ENCODE results near the gene NCOA1.
A peak's percentile ranks its signal among the peaks of the same experiment; 100 is the strongest.
"Not testable (repeated sequence)": the region's sequence is repeated elsewhere in the genome, so short reads cannot be mapped to it uniquely, and the experiment has no call there.

The NCOA1 gene

DNA sequence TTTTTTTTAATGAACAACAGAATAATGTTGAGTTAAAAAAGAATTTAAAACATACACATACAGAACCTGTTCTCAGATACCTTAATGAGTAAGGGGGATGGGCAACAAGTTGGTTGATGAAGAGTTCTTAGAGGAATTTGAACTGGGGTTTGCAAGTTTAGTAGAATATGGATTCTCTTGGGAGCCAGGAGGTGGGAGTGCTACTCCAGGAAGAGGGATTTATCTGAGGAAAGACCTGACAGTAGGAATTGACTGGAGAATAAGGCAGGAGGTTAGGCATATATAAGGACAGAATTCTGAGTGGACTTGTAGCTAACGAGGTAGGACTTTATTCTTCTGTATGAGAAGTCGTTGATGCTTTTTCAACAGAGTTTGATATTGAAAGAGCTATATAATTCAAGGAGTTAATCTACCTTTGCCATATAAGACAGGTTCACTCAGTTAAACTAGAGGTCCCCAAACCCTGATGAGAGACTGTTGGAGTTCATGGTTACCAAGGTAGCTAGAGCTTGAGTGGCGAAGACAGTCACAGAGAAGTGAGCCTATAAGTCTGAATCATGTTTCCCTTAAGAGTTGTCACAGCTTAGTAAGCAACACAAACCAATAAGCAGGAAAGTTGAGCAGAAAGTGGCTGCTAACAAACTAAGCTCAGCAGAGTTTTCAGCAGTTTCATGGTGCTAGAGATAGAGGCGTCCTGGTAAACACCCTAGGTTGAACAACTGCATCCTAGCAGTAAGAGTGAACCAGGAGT is 88.2 kb downstream of the NCOA1 start:
- DNase-seq (ENCODE audit: low read depth) = no peak

DNA sequence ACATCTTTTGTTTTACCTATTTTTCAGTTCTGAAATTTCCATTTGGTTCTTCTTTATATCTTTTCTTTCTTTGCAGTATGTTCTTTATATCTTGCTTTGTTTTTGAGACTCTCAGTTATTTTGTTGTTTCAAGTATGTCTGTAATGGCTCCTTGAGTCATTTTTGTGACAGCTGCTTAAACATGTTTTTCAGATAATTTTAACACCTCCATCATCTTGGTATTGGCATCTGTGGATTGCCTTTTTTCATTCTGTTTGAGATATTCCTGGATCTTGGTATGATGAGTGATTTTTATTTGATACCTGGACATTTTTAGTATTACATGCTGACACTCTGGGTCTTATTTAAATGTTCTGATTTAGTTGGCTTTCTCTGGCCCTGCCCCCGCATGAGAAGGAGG is 89.5 kb downstream of the NCOA1 start:
- DNase-seq (ENCODE audit: low read depth) = no peak

GRCh38 chr2:24581971-24582370 is 90.9 kb downstream of the NCOA1 start:
- DNase-seq (ENCODE audit: low read depth) = not testable (repeated sequence)

- no peak for DNase-seq (ENCODE audit: low read depth)
These were observed 95.9 kb downstream of the NCOA1 start for GRCh38 chr2:24586955-24587354.

GRCh38 chr2:24588294-24588693 is 97.2 kb downstream of the NCOA1 start:
- DNase-seq (ENCODE audit: low read depth) = no peak

DNA sequence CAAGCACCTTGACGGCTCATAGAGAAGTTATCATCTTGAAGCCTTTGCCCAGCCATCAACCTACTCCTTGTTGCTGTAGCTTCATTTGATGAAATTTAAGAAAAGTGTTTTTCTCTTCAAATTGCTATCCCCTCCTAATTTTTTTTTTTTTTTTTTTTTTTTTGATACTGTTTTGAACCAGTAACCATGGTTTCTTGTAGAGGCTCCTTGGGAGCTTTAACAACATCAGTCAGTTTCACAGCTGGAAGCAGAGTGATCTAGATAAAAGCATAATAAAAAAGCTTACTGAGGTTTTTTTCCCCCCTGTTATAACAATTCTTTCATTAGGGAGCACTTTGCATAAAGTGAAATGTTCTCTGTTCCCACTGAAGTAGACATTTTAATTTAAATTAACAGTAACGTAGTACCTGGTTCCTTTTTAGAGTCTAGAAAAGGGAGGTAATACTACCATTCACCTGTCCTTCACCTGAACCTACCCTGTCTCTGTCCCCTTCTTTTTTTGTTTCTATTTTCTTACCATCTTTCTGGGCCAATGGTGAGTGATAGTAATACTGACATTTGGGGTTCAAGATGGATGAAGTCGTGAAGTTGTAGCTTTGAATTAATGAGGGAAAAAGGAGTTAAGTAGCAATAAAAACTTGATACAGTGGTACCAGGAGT is 101.5 kb downstream of the NCOA1 start:
- DNase-seq (ENCODE audit: low read depth) = no peak

DNA sequence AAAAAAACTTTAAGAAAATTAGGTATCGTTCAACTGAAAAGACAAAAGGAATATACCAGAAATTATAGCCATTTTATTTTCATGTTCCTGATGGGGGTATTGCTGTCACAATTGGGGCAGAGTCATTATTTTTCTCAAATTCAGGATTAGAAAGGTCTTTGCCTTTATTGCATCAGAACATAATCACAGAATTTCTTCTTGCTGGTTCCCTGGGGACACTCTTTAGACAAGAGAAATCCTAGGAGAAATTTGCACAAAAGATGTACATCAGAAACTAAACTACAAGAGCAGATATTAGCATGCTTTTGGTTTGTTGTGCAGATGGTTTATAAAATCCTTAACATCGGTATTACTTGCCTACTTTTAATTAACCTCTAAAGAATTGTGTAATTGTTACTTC is 103.2 kb downstream of the NCOA1 start:
- no peak for DNase-seq (ENCODE audit: low read depth)

- DNase-seq (ENCODE audit: low read depth) = no peak
These were observed 106.3 kb downstream of the NCOA1 start for GRCh38 chr2:24597181-24597870.

- DNase-seq (ENCODE audit: low read depth) = not testable (repeated sequence)
These were observed 109.1 kb downstream of the NCOA1 start for GRCh38 chr2:24600140-24600539.

DNA sequence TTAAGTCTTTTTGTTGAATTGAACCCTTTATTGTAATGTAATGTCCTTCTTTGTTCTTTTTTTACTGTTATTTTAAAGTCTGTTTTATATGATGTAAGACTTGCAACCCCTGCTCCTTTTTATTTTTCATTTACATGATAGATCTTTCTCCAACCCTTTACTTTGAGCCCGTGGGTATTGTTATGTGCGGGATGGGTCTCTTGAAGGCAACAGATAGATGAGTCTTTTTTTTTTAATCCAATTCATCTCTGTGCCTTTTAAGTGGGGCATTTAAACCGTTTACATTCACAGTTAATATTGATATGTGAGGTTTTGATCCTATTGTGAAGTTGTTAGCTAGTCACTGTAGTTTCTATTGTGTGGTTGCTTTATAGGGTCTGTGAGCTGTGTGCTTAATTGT is 120.6 kb downstream of the NCOA1 start:
- DNase-seq (ENCODE audit: low read depth) = no peak

- DNase-seq (ENCODE audit: low read depth) = peak; percentile 5
These were observed 122.2 kb downstream of the NCOA1 start for GRCh38 chr2:24613154-24613814.

- no peak for DNase-seq (ENCODE audit: low read depth)
These were observed 125.6 kb downstream of the NCOA1 start for GRCh38 chr2:24616616-24617015.

GRCh38 chr2:24617424-24617823 is 126.4 kb downstream of the NCOA1 start:
- no peak for DNase-seq (ENCODE audit: low read depth)

- no peak for DNase-seq (ENCODE audit: low read depth)
These were observed 127.1 kb downstream of the NCOA1 start for GRCh38 chr2:24618144-24618543.

DNA sequence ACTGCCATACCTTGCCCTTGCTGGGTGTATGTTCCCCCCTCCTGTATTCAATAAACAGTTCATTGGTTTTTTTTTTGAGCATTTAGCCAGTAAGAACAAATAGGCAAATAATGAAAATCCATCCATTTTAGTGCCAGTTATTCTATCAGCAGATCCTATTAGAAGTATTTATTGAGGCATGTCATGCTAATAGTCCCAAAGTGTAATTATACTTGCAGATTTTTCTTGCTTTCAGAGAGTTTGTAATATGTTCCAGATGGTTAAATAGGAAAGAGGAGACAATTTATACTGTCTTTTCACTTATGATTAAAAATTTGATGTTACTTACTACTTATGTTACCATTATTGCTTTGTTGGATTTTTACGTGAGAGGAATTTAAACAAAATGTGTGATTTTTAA is 127.6 kb downstream of the NCOA1 start:
- no peak for DNase-seq (ENCODE audit: low read depth)

- DNase-seq (ENCODE audit: low read depth) = no peak
These were observed 129.9 kb downstream of the NCOA1 start for GRCh38 chr2:24620936-24621335.

DNA sequence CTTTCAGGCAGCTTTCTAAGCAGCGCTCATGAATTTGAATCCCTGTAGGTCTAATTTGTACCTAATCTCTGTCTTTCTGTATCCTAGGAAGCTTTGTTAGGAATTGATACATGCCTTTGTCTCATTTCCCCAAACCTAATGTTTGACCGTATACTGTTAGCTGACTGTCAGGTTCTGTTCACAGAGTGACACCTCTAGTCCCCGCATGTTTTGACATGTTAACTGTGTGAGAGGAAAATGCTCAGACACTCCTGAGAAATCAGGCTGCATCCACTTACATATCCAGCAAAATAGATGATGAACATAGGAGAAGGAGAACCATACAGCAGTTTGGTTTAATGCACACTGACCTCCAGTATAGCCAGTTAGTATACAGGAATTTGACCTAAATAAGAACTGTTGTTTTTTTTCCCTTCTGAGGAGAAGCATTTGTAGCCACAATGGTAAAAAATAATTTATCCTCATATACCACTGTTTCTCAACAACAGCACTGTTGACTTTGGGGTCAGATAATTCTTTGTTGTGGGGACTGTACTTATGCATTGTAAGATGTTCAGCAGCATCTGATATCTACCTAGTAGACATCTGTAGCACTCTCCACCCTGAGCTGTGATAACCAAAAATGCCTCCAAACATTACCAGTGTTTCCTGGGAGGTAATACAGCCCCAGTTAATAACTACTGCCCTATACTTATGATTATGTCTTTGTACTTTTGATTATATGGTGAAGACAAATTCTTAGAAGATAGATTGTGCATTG is 130.9 kb downstream of the NCOA1 start:
- no peak for DNase-seq (ENCODE audit: low read depth)

GRCh38 chr2:24623535-24623934 is 132.5 kb downstream of the NCOA1 start:
- DNase-seq (ENCODE audit: low read depth) = no peak

- DNase-seq (ENCODE audit: low read depth) = no peak
These were observed 134.7 kb downstream of the NCOA1 start for GRCh38 chr2:24625728-24626127.

DNA sequence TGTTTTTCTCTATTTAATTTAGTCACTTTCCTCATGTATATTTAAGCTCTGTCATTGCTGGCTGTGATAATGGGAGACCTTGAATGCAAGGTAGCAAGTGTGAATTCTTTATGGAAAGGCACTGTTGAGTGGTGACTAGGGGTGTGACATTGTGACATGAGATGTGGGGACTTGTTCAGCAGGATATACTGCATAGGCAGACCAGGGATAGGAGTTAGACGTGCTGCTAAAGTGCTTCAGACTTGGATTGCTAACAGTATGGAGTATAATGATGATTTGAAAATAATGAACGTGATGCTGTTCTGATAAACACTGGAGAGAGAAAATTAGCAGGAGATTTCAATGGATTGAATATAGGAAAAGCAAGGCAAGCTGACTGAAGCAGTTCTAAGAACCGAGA is 135.1 kb downstream of the NCOA1 start:
- DNase-seq (ENCODE audit: low read depth) = no peak

- DNase-seq (ENCODE audit: low read depth) = no peak
These were observed 137.7 kb downstream of the NCOA1 start for GRCh38 chr2:24628746-24629145.

DNA sequence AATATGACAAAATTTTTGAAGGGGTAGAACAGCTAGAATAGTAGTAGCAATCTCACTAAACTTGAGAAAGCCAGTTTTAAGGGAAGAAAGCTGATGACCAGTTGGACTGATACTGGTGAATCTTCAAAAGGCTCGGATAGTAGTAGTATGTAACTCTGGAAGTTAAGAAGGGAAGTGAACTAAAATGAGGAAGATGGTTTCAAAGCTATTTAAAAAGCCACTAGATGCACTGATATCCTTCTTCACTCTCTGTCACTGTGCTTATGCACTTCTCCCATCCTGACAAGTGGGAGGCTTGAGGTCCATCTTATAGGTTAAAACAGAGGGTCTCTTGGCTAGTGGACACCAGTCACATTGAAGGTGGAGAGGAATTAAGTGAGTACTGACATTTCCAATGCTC is 141.1 kb downstream of the NCOA1 start:
- DNase-seq (ENCODE audit: low read depth) = no peak

Measured in stimulated activated CD8-positive, alpha-beta memory T cell treated with anti-CD3 and anti-CD28 coated beads, Interleukin-12 subunit alpha, Interleukin-12 subunit beta, amount 100 ng/mL, for 1 hour (primary cell).